Testis (tissue), 2 donors: ENCODE measurements around the gene FCN3.
"Not testable (repeated sequence)": the region's sequence is repeated elsewhere in the genome, so short reads cannot be mapped to it uniquely, and the experiment has no call there.

ENCODE experiments used
- CTCF ChIP-seq, 3 experiments: fragments of 450-650 bp in 2 of 3; fragments of 200-600 bp in 1 of 3; sonication (generic) in 1 of 3; IDR thresholded peaks; one replicate each; pipeline ENCODE4 v1.5.1; 2016 to 2019; ENCODE audit warnings: antibody characterized with exemption in 3 of 3, mild to moderate bottlenecking in 2 of 3, moderate library complexity in 1 of 3
- POLR2A ChIP-seq: fragments of 450-650 bp; IDR thresholded peaks from one replicate; pipeline ENCODE4 v1.6.1; 2017; ENCODE audit warnings: antibody characterized with exemption, mild to moderate bottlenecking, moderate library complexity

GRCh38 chr1:27406791-27407190 lies 32.2 kb upstream of the FCN3 start:
- TF ChIP-seq CTCF (IDR thresholded peaks at IDR 0.05); POLR2A: not testable (repeated sequence)
